ENCODE data around the gene TBRG4. TPM values are rescaled to one million over a fixed set of nuclear protein-coding genes. Genes with fewer than 3 reads are reported as not detected.

The TBRG4 gene
- total RNA-seq, 1 donor from 2014 or later: 195 TPM

DNA sequence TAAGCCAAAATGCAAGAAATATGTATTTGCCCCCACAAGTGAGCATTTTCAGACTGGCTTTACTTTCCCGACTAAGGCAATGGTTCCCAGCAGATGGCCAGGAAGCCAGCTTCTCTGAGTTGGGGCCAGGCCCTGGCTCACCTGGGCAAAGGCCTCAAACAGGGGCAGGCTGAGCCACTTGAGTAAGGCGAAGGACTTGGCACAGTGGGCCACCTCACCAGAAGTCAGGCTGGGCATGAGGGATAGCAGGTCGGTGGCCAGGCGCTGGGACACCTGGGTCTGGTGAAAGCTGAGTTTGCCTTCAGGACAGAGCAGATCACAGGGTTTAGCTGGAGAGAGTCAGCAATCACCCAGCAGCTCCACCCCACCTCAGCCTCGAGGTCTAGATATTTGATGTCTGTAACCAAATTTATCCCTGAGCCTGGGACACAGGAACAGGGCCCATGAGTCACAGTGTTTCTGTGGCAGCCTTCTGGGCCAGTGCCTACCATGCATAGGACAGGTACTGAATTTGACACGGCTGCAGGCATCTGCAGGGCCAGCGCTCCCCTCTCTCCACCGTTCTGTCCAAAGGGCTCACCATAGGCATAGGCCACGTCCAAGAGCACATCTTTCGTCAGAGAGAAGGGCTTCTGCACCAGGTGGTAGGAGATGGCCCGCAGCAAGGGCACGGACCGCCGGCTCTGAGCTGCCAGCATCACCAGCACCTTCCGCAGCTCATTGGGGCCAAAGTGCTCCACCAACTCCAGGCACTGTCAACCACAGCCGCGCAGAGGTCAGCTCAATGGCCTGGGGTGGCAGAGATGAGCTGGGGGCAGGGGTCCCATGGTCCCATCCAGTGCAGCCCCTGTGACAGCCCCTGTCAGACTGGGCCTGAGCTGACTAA lies 7.3 kb downstream of the TBRG4 start:
- no peak overlapping the region for H3K4me3 Mint-ChIP-seq
- H3K9me3 Mint-ChIP-seq: no peaks in the 10 kb centered on the region
- H3K4me1 Mint-ChIP-seq (ENCODE audit: low read depth): peaks cover 18% of the 10 kb centered on the region
- H3K27me3 Mint-ChIP-seq (ENCODE audit: insufficient read depth): no peaks in the 10 kb centered on the region
- no peak overlapping the region for H3K27ac Mint-ChIP-seq
- no peak for DNase-seq (ENCODE audit: low spot score)
- intact Hi-C loops (cut with micrococcal nuclease): no loop called here
- H3K36me3 Mint-ChIP-seq (ENCODE audit: low read depth): peaks cover 49% of the 10 kb centered on the region

DNA sequence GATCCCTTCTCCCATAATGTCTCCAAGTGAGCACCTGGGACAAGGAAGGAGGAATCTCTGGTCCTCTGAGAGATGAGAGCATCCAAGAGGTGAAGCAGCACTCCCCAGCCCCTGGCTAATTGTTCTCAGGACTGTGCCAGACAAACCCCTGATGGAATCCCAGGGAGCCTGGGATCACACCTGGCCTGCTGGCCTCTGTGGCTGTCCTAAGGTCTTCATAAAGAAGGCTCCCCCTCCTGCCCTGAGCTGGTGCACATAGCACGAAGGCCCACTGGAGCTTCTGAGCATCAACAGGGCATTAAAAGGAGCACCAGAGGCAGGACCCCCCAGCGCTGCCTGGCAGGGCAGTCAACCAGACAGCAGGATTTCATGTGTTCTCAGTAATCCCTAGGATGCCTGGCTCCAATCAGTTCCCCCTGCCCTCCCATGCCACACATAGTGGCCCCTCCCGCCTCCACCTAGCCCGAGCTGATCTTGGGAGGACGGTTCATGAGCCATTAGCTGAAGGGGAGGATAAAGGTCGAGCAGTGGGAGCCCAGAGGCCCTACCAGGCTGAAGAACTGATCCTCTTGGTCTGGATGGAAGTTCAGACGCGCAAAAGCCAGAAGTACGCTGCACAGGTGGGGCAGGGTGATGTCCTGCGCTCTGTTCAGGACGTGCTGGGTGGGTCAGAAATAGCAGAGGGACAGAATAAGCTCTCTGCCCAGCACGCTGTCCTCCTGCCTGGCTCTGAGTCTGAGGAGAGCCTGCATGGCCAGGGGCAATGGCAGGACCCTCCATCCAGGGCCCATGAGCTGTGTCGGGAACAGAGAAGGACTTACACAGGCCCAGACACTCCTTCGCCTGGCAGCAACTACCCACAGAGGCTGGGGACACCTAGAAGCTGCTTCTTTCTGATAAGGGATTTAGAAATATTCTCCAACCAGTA lies 8.4 kb downstream of the TBRG4 start:
- intact Hi-C loops (cut with micrococcal nuclease): no loop called here
- Mint-ChIP-seq H3K27ac (no peak overlapping the region), H3K36me3 (ENCODE audit: low read depth) (peaks cover 40% of the 10 kb centered on the region)

DNA sequence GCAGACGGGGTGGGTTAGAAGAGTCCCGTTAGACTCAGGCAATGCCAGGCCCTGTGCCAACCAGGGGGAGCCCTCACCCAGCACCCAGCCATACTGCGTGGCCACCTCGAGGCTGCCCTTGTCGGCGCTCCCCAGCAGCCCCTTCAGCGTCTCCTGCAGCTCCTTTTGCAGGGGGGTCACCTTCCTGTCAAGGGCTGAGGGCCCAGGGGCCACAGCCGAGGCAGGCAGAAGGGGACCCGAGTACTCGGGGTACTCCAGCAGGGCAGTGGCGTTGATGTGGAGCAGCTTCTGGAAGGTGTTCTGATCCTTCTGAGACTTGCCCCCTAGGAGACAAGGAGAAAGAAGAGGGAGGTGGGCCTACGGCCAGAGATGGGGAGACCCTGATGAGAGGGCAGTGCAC lies 9.7 kb downstream of the TBRG4 start:
- peaks cover 29% of the 10 kb centered on the region for H3K36me3 Mint-ChIP-seq (ENCODE audit: low read depth)
- no peaks in the 10 kb centered on the region for H3K4me1 Mint-ChIP-seq (ENCODE audit: low read depth)
- no peak for DNase-seq (ENCODE audit: low spot score)
- H3K9me3 Mint-ChIP-seq: no peaks in the 10 kb centered on the region
- H3K4me3 Mint-ChIP-seq: no peak overlapping the region
- H3K27ac Mint-ChIP-seq: no peak overlapping the region
- H3K27me3 Mint-ChIP-seq (ENCODE audit: insufficient read depth): no peaks in the 10 kb centered on the region
- intact Hi-C loops (cut with micrococcal nuclease): no loop called here

More for the DNA sequence above, 8.4 kb downstream of the TBRG4 start:
- Mint-ChIP-seq H3K4me1 (ENCODE audit: low read depth) (peaks cover 9% of the 10 kb centered on the region), H3K4me3 (no peak overlapping the region), H3K9me3 (no peaks in the 10 kb centered on the region), H3K27me3 (ENCODE audit: insufficient read depth) (no peaks in the 10 kb centered on the region)
- no peak for DNase-seq (ENCODE audit: low spot score)

DNA sequence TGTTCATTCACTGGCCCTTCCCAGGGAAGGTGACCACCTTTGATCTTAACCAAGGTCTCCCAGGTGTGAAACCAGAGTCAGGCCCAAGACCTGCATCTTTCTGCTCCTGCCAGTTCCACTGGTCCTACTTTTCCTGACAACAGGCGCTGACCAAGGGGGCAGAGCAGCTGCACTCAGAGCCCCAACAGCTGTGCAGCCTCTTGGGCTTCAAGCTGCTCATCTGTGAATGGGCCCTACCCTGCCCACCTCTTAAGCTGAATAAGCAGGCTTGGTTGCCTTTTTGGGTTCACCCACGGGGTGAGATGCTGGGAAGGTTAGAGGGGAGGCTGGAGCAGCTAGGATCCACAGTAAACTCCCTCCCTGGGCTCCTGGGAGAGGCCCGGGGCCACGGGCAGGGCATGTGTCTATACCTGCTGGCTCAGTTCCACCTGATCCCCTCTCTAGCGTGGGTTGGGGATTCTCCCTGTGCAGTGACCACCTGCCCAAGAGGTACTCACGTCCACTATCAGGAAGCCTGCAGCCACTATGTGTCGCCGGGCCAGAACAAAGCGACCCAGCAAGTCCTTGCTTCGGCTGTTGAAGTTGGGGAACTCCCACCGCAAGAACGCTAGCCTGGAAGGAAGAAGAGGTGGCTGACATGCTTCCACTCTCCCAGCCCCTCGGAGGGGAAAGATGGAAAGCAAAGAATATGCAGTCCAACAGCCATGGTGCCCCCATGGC lies 10.6 kb downstream of the TBRG4 start:
- no peak for DNase-seq (ENCODE audit: low spot score)
- Mint-ChIP-seq H3K36me3 (ENCODE audit: low read depth) (peaks cover 32% of the 10 kb centered on the region), H3K27ac (no peak overlapping the region), H3K4me3 (no peak overlapping the region), H3K9me3 (no peaks in the 10 kb centered on the region), H3K27me3 (ENCODE audit: insufficient read depth) (no peaks in the 10 kb centered on the region), H3K4me1 (ENCODE audit: low read depth) (no peaks in the 10 kb centered on the region)
- intact Hi-C loops (cut with micrococcal nuclease): no loop called here

DNA sequence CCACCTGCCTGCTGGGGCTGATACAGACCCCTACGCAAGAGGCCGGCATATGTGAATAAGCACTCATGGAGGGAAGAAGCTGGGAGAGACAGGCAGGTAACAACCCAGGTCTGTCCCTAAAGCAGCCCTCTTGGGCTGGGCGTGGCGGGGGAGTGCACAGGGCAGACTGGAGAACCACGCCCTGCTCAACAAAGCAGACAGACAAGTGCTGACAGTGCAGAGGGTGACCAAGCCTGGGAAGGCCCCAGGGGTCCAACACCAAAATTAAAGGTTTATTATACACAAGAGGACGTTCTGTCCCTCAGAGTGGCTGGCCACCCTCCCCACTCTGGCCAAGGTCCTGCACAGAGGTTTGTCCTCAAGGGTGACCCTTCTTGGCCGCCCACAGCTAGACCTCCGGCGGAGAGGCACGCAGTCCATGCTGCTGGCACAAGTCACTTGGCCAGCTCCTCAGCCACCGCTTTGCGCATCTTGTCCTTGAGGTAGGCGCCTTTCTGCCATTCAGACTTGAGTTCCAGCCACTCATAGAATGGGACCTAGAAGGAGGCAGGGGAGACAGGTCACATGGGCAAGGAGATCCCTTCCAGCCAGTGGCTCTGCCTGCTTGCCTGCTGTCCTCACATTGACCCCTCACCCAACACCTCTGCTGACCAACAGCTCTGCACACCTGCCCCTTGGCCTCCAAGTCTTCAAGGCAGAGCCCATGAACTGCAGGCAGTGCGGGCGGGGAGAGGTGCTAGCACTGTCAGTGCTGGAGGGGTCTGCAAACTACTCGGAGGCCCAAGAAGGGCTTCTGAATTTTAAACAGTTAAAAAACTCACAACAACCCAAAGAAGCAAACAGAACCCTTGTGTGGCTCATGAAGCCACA lies 11.4 kb downstream of the TBRG4 start:
- H3K36me3 Mint-ChIP-seq (ENCODE audit: low read depth): peaks cover 31% of the 10 kb centered on the region
- H3K4me3 Mint-ChIP-seq: no peak overlapping the region
- H3K27ac Mint-ChIP-seq: no peak overlapping the region
- DNase-seq (ENCODE audit: low spot score): no peak
- H3K4me1 Mint-ChIP-seq (ENCODE audit: low read depth): no peaks in the 10 kb centered on the region
- H3K9me3 Mint-ChIP-seq: no peaks in the 10 kb centered on the region
- H3K27me3 Mint-ChIP-seq (ENCODE audit: insufficient read depth): peaks cover 3% of the 10 kb centered on the region
- intact Hi-C loops (cut with micrococcal nuclease): no loop called here

DNA sequence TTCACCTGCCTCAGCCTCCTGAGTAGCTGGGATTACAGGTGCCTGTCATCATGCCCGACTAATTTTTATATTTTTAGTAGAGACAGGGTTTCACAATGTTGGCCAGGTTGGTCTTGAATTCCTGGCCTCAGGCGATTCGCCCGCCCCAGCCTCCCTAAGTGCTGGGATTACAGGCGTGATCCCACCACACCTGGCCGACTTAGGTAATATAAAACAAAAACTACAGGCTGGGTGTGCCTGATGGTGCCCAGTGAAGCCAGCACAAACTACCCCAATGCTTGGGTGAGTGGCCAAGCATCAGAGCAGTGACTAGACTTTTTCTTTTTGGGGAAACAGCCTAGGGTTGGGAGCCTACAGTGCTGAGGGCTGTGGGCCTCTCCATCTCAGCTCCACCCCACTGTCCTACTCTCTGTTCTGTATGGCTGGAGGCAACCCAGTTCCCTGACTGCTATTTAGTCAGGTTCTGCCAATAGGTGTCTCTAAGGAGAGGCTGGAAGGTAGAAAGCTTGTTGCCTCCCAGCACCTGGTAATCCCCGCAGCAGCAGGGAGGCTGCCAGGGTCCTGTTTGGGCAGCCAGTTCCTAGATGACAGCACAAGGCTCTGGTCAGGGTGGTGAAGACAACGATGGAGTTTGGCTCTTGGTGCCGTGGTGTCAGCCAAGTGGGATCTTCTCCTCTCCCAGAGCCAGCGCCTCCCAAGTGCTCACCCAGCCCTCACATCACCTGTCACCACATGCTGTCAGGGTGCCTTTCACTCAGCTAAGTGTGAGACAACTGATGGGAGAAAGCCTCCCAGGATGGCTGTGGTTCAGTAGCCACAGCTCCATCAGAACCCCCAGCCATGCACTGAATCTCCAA lies 12.3 kb downstream of the TBRG4 start:
- Mint-ChIP-seq H3K4me1 (ENCODE audit: low read depth) (no peaks in the 10 kb centered on the region), H3K4me3 (no peak overlapping the region), H3K27ac (no peak overlapping the region), H3K9me3 (no peaks in the 10 kb centered on the region), H3K27me3 (ENCODE audit: insufficient read depth) (peaks cover 5% of the 10 kb centered on the region), H3K36me3 (ENCODE audit: low read depth) (peaks cover 29% of the 10 kb centered on the region)
- no peak for DNase-seq (ENCODE audit: low spot score)
- intact Hi-C loops (cut with micrococcal nuclease): no loop called here

DNA sequence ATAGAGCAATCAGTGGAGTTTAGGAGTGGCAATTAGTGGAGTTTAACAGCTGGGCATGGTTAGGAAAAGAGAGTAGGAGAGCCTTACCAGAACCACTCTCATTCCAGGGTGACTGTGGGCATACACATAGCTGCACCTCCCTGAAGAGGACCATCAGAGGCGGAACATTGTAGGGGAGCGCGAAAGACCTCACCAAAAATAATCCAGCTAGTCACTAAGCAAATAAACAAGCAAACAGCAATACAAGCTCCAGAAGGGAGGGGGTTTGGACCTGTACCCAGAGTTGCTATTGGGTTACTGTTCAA lies 18.6 kb downstream of the TBRG4 start:
- Mint-ChIP-seq H3K27me3 (ENCODE audit: insufficient read depth) (peaks cover 36% of the 10 kb centered on the region), H3K9me3 (no peaks in the 10 kb centered on the region), H3K4me3 (no peak overlapping the region), H3K4me1 (ENCODE audit: low read depth) (no peaks in the 10 kb centered on the region), H3K36me3 (ENCODE audit: low read depth) (peaks cover 4% of the 10 kb centered on the region), H3K27ac (no peak overlapping the region)
- no peak for DNase-seq (ENCODE audit: low spot score)
- intact Hi-C loops (cut with micrococcal nuclease): no loop called here

DNA sequence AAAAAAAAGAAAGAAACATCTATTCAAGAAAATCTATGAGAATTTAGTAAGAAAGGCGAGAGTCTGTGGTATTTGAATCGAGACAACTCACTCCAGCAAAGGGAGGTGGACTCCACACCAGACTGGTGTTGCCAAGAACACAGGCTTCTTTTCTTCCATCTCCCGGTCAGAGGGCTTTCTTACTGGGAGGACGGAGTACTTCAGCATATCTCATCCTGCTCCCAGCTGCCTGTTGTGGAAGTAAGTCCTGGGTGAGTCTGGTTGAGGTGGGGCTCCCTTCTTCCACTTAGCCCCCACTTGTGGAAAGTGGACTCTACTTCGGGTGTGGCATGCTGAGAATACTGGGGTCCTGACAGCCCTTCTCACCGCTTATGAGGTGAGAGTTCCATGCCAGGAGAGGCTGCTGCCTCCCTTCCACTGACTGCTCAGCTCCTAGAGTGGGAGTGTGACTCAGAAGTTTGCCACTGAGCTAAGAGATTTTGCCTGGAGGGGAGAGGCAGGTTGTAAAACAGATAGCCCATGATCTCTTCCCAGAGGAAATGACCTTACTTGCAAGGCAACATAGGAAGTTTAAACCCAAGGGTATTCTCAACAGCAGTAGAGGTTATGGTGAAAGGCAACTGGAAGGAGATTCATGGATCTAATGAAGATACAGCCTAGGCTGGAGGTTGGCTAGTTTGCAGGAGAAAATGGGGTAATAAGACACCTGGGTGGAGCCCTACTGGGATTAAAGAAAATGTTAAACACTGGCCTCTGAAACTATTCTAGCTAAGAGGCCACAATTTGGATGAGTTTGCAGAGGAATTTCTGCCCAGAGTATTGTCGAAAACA lies 19.2 kb downstream of the TBRG4 start:
- Mint-ChIP-seq H3K9me3 (no peaks in the 10 kb centered on the region), H3K36me3 (ENCODE audit: low read depth) (peaks cover 4% of the 10 kb centered on the region), H3K4me1 (ENCODE audit: low read depth) (no peaks in the 10 kb centered on the region), H3K27ac (no peak overlapping the region), H3K4me3 (no peak overlapping the region), H3K27me3 (ENCODE audit: insufficient read depth) (peaks cover 38% of the 10 kb centered on the region)
- intact Hi-C loops (cut with micrococcal nuclease): no loop called here
- DNase-seq (ENCODE audit: low spot score): no peak

DNA sequence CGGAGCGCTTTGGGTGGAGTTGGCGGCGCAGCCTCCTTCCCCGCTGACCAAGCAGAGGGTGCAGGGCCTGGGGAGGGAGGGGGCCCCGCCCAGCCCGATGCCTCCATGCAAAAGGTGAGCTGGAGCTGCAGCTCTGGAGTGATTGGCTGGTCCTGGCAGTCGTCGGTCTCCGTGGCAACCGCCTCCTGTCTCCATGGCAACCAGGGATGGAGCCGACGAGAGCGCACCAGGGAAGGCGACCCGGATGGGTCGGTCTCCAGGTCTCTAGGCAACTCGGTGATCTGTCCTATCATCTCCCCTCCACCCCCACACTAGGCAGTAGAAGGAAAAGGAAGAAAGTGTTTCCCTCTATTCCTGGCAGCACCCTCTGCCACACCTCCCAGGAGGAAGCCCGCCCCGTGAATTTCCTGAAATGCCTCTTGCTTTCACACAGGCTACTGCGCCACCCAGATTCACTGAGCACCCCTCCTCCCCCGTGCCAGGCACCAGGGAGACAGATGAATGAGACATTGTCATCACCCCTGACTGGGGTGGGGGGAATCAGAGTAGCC lies 22.1 kb downstream of the TBRG4 start:
- intact Hi-C loops (cut with micrococcal nuclease): loop anchor here (1.0 kb wide), 2 partner anchors 22 to 47 kb away; partner anchors contain the start of gene TBRG4
- H3K4me1 Mint-ChIP-seq (ENCODE audit: low read depth): no peaks in the 10 kb centered on the region
- H3K36me3 Mint-ChIP-seq (ENCODE audit: low read depth): no peaks in the 10 kb centered on the region
- H3K4me3 Mint-ChIP-seq: peak overlapping the region; percentile 73
- no peaks in the 10 kb centered on the region for H3K9me3 Mint-ChIP-seq
- DNase-seq (ENCODE audit: low spot score): peak; percentile 60
- H3K27me3 Mint-ChIP-seq (ENCODE audit: insufficient read depth): peaks cover 36% of the 10 kb centered on the region
- H3K27ac Mint-ChIP-seq: no peak overlapping the region

DNA sequence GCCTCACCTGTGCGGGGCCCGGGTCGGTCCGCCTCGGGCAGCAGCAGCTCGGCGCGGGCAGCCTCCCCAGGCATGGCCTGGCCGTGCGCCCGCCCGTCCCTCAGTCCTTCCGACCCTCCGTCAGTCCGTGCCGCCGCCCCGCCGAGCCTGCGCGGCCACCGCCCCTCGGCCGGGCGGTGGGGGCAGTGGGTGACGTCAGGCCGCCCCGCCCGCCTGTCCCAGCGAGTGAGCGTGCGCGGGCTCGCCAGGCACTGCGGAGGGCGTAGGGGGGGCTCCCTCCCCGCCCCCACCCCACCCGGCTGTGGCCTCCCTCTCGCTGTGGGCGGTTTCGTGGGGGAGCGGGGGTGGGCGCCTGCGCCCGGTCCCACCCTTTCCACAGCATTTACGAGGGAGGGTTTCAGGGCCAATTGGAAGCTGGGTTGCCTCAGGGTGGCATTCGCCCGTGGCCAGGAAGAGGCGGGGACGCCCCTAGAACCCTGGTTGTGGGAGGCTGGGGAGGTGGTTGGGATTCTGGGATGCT lies 22.6 kb downstream of the TBRG4 start, which contains the start of gene NACAD:
TSS of gene NACAD (minus strand) at position 149 of the 520 bp plus-strand sequence. CDS start at position 74, 75 bp downstream.
- no peak for DNase-seq (ENCODE audit: low spot score)
- Mint-ChIP-seq H3K4me1 (ENCODE audit: low read depth) (no peaks in the 10 kb centered on the region), H3K9me3 (no peaks in the 10 kb centered on the region), H3K27me3 (ENCODE audit: insufficient read depth) (peaks cover 36% of the 10 kb centered on the region), H3K36me3 (ENCODE audit: low read depth) (no peaks in the 10 kb centered on the region), H3K27ac (no peak within 1 kb of the TSS), H3K4me3 (peak within 1 kb of the TSS; percentile 73)
- intact Hi-C loops (cut with micrococcal nuclease): loop anchor here (1.0 kb wide), 2 partner anchors 22 to 47 kb away; partner anchors contain the start of gene TBRG4

Measured in activated T-helper 1 cell treated with anti-CD3 and anti-CD28 coated beads, Interleukin-12 subunit alpha, Interleukin-12 subunit beta, Interleukin-2, Interleukin-4 antibody, amounts not matched to agents 30 ng/mL and 10 ng/mL and 1 ng/mL, durations not matched to agents 14 hours and 24 hours and 36 hours (primary cell).